ENCODE measurements around the gene TXNDC12.
"Not testable (repeated sequence)": the region's sequence is repeated elsewhere in the genome, so short reads cannot be mapped to it uniquely, and the experiment has no call there.

TXNDC12 gene

GRCh38 chr1:52049337-52049736 lies 5.7 kb downstream of the TXNDC12 start:
- not testable (repeated sequence) for DNase-seq (ENCODE audit: extremely low read depth in 1 of 2, low read depth in 1 of 2)

GRCh38 chr1:52045666-52046195 lies 9.3 kb downstream of the TXNDC12 start:
- not testable (repeated sequence) for DNase-seq (ENCODE audit: extremely low read depth in 1 of 2, low read depth in 1 of 2)

GRCh38 chr1:52045236-52045635 lies 9.8 kb downstream of the TXNDC12 start:
- no peak for DNase-seq (ENCODE audit: extremely low read depth in 1 of 2, low read depth in 1 of 2)

- no peak for DNase-seq (ENCODE audit: extremely low read depth in 1 of 2, low read depth in 1 of 2)
These were observed 13.3 kb downstream of the TXNDC12 start for GRCh38 chr1:52041551-52042185.

GRCh38 chr1:52037909-52038308 lies 17.1 kb downstream of the TXNDC12 start:
- DNase-seq (ENCODE audit: extremely low read depth in 1 of 2, low read depth in 1 of 2) = no peak

- DNase-seq (ENCODE audit: extremely low read depth in 1 of 2, low read depth in 1 of 2) = no peak
These were observed 17.6 kb downstream of the TXNDC12 start for GRCh38 chr1:52037402-52037814.

GRCh38 chr1:52034050-52034384 lies 21.0 kb downstream of the TXNDC12 start:
- DNase-seq (ENCODE audit: extremely low read depth in 1 of 2, low read depth in 1 of 2) = no peak

- DNase-seq (ENCODE audit: extremely low read depth in 1 of 2, low read depth in 1 of 2) = peak; percentile 64 to 82
These were observed 21.6 kb downstream of the TXNDC12 start, which contains the start of gene KTI12 for GRCh38 chr1:52033190-52034049. KTI12 (minus strand) TSS chr1:52033810; CDS start chr1:52033761, 49 bp downstream.

- DNase-seq (ENCODE audit: extremely low read depth in 1 of 2, low read depth in 1 of 2) = no peak
These were observed 22.2 kb downstream of the TXNDC12 start for GRCh38 chr1:52032785-52033131.

GRCh38 chr1:52032124-52032784 lies 22.7 kb downstream of the TXNDC12 start:
- DNase-seq (ENCODE audit: extremely low read depth in 1 of 2, low read depth in 1 of 2) = no peak

GRCh38 chr1:52028839-52029238 lies 26.2 kb downstream of the TXNDC12 start:
- not testable (repeated sequence) for DNase-seq (ENCODE audit: extremely low read depth in 1 of 2, low read depth in 1 of 2)

GRCh38 chr1:52028328-52028727 lies 26.7 kb downstream of the TXNDC12 start:
- no peak for DNase-seq (ENCODE audit: extremely low read depth in 1 of 2, low read depth in 1 of 2)

GRCh38 chr1:52026278-52026677 lies 28.7 kb downstream of the TXNDC12 start:
- no peak for DNase-seq (ENCODE audit: extremely low read depth in 1 of 2, low read depth in 1 of 2)

- no peak for DNase-seq (ENCODE audit: extremely low read depth in 1 of 2, low read depth in 1 of 2)
These were observed 32.9 kb downstream of the TXNDC12 start for GRCh38 chr1:52022133-52022532.

GRCh38 chr1:52008071-52008809 lies 46.8 kb downstream of the TXNDC12 start:
- DNase-seq (ENCODE audit: extremely low read depth in 1 of 2, low read depth in 1 of 2) = no peak

GRCh38 chr1:52007215-52008002 lies 47.6 kb downstream of the TXNDC12 start:
- no peak for DNase-seq (ENCODE audit: extremely low read depth in 1 of 2, low read depth in 1 of 2)

GRCh38 chr1:52006081-52006553 lies 48.9 kb downstream of the TXNDC12 start:
- DNase-seq (ENCODE audit: extremely low read depth in 1 of 2, low read depth in 1 of 2) = not testable (repeated sequence)

- DNase-seq (ENCODE audit: extremely low read depth in 1 of 2, low read depth in 1 of 2) = not testable (repeated sequence)
These were observed 49.4 kb downstream of the TXNDC12 start for GRCh38 chr1:52005548-52005947.

GRCh38 chr1:52003877-52004276 lies 51.1 kb downstream of the TXNDC12 start:
- no peak for DNase-seq (ENCODE audit: extremely low read depth in 1 of 2, low read depth in 1 of 2)
